Activated CD4-positive, alpha-beta T cell treated with anti-CD3 and anti-CD28 coated beads for 24 hours (primary cell): Measurements from ENCODE around the gene IRF2.
"Not testable (repeated sequence)": the region's sequence is repeated elsewhere in the genome, so short reads cannot be mapped to it uniquely, and the experiment has no call there.

Experiments
- DNase-seq, 2 donors: peaks; one replicate each; pipeline ENCODE4 v3.0.0-alpha.2; 2020; ENCODE audit warnings: low read depth in 2 of 2

Gene IRF2

DNA sequence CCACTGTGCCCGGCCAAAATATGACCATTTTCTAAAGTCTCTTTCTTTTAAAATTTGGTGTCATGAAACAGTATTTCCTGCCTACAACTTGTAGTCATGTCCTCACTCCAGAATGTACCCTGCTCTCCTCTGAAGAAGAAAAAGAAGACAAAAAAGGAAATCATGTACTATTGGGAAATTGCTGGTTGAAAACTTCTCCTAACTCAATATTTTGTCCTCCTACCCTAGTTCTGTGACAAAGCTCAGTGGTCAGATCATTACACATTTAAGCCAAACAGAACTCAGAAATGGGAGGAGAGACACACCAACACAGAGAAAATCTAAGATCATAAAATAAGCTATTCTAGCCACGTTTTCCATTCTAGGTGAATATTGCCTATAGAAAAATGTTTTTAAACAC lies 127.7 kb downstream of the IRF2 start:
- no peak for DNase-seq

DNA sequence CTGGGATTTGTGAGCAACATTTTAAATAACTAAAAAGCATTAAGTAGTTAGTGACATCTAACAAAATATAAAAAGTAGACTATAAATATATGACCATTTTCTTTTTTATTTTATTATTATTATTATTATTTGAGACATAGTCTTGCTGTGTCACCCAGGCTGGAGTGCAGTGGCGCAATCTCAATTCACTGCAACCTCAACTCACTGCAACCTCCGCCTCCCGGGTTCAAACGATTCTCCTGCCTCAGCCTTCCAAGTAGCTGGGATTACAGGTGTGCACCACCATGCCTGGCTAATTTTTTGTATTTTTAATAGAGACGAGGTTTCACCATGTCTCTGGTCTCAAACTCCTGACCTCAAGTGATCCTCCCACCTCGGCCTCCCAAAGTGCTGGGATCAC lies 128.1 kb downstream of the IRF2 start:
- not testable (repeated sequence) for DNase-seq

DNA sequence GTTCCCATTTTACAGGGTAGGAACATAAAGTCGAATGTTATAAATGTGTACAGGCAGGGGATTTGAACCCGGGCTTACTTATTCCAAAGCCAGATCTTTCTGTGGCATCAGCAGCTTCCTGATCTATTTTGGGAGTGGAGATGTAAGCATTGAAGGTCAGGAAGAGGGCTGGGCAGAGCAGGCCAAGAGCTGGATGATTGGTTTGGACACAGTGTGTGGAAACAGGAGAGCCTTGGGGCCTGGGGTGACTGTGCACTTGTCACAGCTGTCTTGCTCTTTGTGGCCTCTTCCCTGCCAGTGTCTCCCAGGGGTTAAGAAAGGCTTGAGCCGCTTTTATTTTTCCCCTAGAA lies 128.8 kb downstream of the IRF2 start:
- no peak for DNase-seq

DNA sequence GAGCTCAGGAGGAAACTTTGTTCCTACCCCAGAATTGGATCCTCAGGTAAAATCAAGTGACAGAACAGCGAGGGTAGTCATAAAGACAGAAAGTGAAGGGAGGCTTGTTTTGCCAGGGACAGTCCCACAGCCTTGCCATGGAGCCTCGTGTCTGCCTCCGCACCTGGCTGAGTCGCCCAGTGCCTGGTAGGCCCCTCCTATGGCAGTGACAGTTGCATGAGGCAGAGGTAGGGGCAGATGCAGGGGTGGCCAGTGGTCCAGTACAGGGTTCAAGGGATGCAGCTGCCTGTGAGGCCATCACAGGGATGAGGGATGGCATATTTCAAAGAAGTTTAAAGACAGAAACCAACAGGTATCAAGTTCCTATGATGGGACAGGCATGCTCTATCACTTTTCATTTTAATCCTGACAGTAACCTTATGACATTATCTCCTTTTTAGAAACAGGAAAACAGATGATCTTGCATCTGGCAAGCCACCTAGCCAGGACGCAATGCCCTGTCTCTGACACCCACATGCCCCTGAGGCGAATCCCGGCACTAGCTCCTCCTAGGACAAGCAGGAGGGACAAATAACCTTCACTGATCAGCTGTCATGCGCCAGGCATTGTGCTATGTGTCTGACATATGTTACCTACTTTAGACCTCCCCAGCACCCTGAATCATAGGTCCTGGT lies 129.3 kb downstream of the IRF2 start:
- DNase-seq = no peak

DNA sequence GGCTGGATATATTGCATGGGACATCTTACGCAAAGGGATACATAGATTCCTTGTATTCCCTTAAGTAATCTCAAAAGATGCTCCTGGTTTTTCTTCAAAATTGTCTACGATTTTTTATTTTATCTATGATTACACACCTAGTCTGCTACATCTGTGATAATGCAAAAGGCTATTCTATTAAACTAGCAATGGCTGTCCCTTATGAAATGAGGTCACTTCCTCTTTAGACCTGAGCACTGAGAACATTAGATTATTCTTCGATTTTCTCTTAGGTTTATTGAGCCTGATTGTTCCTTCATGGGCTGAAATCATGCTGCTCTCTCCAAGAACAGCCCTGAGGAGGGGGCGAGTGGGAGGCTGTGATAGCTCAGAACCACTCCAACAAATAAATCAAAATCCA lies 129.9 kb downstream of the IRF2 start:
- no peak for DNase-seq

DNA sequence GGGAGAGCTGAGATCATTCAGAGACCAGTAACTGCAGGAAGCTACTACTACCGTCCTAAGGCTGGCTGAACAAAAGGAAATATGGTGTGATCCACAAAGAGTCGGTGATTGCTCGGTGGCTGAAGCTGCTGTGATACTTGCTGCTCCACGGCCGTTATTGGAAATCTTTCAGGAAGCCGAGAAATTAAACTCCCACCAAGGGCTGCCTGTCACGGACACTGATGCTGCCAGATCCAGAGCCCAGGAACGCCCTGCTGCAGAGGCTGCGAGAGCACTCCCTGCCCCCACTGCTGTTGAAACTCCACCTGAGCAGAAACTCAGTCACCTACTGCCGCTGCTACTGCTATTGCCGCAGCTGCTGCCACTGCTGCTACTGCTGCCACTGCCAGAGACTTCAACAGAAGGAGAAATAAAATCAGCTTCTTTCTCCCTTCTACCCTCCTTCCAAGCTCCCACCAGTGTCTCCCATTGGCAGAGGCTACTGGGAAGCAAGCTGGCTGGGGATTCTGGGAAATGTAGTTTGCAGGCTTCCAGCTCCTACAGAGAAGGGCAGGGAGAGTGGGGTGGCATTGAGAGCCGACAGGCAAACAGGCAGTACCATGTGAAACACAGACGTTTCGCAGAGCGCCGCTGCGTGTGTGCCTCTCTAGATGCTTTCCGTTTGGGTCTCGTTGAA lies 130.7 kb downstream of the IRF2 start:
- peak in 1 of 2 donors; percentile 35 for DNase-seq

DNA sequence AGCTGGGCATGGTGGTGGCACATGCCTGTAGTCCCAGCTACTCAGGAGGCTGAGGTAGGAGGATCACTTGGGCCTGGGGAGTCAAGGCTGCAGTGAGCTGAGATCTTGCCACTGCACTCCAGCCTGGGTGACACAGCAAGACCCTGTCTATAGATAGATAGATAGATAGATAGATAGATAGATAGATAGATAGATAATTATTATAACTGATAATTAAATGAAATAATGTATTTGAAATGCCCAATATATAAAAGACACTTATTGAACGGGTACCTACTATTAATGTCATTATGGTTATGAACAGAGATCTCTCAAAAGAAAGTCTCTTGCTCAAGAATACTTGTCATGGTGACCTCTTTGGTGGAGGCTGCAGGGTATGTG lies 131.5 kb downstream of the IRF2 start:
- DNase-seq = not testable (repeated sequence)

DNA sequence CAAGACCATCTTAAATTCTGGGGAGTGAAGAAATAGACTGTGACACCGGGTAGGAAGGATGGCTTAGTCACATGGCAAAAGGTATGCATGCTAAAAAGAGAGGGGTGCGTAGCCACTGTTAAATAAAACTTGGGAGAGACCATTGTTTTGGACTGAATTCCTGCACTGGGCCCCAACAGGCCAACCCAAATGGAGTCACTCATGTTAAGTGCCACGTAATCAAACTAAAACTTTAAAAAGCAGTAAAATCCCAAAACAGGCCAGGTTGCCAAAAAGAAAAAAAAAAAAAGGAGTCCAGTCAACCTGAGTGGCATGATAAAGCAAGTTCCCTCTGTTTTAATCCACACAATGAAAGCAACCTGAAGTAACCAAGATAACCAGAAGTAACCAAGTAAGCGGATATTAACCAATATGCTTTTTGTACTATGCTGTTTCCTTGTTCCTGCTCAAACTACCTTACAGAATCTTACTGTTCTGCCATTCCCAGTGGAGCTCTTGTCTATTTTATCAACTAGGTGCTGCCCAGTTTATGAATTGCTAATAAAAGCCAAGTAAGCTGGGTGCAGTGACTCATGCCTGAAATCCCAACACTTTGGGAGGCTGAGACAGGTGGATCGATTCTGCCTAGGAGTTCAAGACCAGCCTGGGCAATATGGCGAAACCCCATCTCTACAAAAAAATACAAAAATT lies 132.0 kb downstream of the IRF2 start:
- DNase-seq = no peak

DNA sequence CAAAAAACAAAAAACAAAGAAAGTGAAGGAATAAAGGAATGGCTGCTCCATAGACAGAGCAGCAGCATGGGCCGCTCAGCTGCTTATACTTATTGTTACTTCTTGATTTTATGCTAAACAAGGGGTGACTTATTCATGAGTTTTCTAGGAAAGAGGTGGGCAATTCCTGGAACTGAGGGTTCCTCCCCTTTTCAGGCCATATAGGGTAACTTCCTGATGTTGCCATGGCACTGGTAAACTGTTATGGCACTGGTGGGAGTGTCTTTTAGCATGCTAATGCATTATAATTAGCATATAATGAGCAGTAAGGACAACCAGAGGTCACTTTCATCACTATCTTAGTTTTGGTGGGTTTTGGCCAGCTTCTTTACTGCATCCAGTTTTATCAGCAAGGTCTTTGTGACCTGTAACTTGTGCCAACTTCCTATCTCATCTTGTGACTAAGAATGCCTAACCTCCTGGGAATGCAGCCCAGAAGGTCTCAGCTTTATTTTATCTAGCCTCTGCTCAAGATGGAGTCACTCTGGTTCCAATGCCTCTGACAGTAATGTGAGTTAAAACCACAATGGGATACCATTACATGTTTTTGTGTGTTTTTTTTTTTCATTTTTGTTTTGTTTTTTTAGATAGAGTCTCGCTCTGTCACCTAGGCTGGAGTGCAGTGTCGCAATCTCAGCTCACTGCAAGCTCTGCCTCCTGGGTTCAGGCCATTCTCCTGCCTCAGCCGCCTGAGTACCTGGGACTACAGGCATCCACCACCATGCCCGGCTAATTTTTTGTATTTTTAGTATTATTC lies 134.8 kb downstream of the IRF2 start:
- DNase-seq = not testable (repeated sequence)

DNA sequence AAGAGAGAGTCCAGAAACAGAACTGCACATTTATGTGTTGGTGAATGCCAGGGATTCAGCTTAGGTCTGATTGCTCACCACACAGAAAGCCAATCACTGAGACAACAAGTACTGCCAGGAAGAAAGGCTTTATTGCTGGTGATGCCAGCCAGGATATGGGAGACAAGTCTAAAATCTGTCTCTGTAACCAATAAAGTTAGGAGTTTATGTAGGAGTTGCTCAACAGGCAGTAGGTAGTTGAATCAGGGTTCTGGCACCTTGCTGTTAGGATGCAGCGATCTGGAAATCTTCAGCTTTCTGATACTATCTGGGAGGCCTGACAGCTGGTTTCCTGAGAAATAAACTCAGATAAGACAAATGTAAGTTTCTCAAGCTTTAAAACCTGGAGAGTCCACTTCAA lies 136.4 kb downstream of the IRF2 start:
- no peak for DNase-seq
